GM23338 (cell line): Measurements from ENCODE around the gene NGEF. TPM values are rescaled to one million over a fixed set of nuclear protein-coding genes. Genes with fewer than 3 reads are reported as not detected.

Experiments used
- ATAC-seq: fragments of 200-7000 bp; cut with Tn5 transposase; 3 replicates; pipeline ENCODE4 v1.9.1; 2020
- DNase-seq: peaks from one replicate; pipeline ENCODE4 v3.0.0-alpha.2; 2015; ENCODE audit warnings: low spot score
- H2AFZ ChIP-seq: fragments of 200-600 bp; sonication (generic); 2 replicates; pipeline ENCODE4 v1.8.0; 2016; ENCODE audit warnings: antibody characterized with exemption, mild to moderate bottlenecking, moderate library complexity
- H3F3A ChIP-seq: fragments of 200-600 bp; sonication (generic); replicated peaks from 2 replicates; pipeline ENCODE4 v1.8.0; 2017; ENCODE audit warnings: antibody characterized with exemption, mixed run types, low read depth
- H3K27ac ChIP-seq: fragments of 200-600 bp; sonication (generic); 2 replicates; pipeline ENCODE4 v1.6.1; 2016; ENCODE audit warnings: low read depth
- H3K27me3 ChIP-seq: fragments of 200-600 bp; sonication (generic); 2 replicates; pipeline ENCODE4 v1.8.0; 2016; ENCODE audit warnings: mild to moderate bottlenecking, mixed run types, moderate library complexity; ENCODE audit not compliant: insufficient read depth
- H3K36me3 ChIP-seq: fragments of 200-600 bp; sonication (generic); 2 replicates; pipeline ENCODE4 v1.8.0; 2016; ENCODE audit warnings: mild to moderate bottlenecking; ENCODE audit not compliant: insufficient read depth
- H3K4me1 ChIP-seq: fragments of 200-600 bp; sonication (generic); 2 replicates; pipeline ENCODE4 v1.8.0; 2016; ENCODE audit warnings: mild to moderate bottlenecking, moderate library complexity; ENCODE audit not compliant: insufficient read depth
- H3K4me2 ChIP-seq: fragments of 200-600 bp; sonication (generic); 2 replicates; pipeline ENCODE4 v1.7.1; 2017; ENCODE audit warnings: mixed run types
- H3K4me3 ChIP-seq: fragments of 200-600 bp; sonication (generic); 2 replicates; pipeline ENCODE4 v1.6.1; 2016; ENCODE audit warnings: mixed run types
- H3K79me2 ChIP-seq: fragments of 200-600 bp; sonication (generic); replicated peaks from 2 replicates; pipeline ENCODE4 v1.8.0; 2017; ENCODE audit warnings: mild to moderate bottlenecking; ENCODE audit not compliant: insufficient read depth
- H3K9me2 ChIP-seq: fragments of 200-600 bp; sonication (generic); 2 replicates; pipeline ENCODE4 v1.8.0; 2017; ENCODE audit not compliant: insufficient read depth
- H4K20me1 ChIP-seq: fragments of 200-600 bp; sonication (generic); replicated peaks from 2 replicates; pipeline ENCODE4 v1.8.0; 2017; ENCODE audit warnings: mild to moderate bottlenecking; ENCODE audit not compliant: insufficient read depth
- H3K27ac Mint-ChIP-seq: 2 replicates; pipeline ENCODE4 v1.8.0; 2020; ENCODE audit warnings: inconsistent platforms, mild to moderate bottlenecking, moderate library complexity, mixed read lengths
- H3K27me3 Mint-ChIP-seq: 3 replicates; pipeline ENCODE4 v1.8.0; 2022; ENCODE audit warnings: low read depth, mild to moderate bottlenecking, moderate library complexity, mixed read lengths, inconsistent platforms; ENCODE audit not compliant: insufficient read depth, poor library complexity
- H3K36me3 Mint-ChIP-seq: 3 replicates; pipeline ENCODE4 v1.8.0; 2021; ENCODE audit warnings: low read depth, mild to moderate bottlenecking, inconsistent platforms, moderate library complexity, mixed read lengths
- H3K4me1 Mint-ChIP-seq: 3 replicates; pipeline ENCODE4 v1.8.0; 2020; ENCODE audit warnings: mild to moderate bottlenecking, inconsistent platforms, mixed read lengths
- H3K4me3 Mint-ChIP-seq: 3 replicates; pipeline ENCODE4 v1.8.0; 2021; ENCODE audit warnings: moderate library complexity, mild to moderate bottlenecking, inconsistent platforms, mixed read lengths
- H3K9me3 Mint-ChIP-seq: 3 replicates; pipeline ENCODE4 v1.8.0; 2020; ENCODE audit warnings: moderate library complexity, mild to moderate bottlenecking, inconsistent platforms, mixed read lengths
- CREB1 ChIP-seq: fragments of 250-450 bp; sonication (Bioruptor Pico); IDR thresholded peaks from 2 replicates; pipeline ENCODE4 v1.5.0; 2020; ENCODE audit warnings: low read depth, mild to moderate bottlenecking, moderate library complexity
- CTCF ChIP-seq, 2 experiments: fragments of 200-600 bp in 1 of 2; sonication (generic) in 1 of 2; conservative IDR thresholded peaks; 2 replicates each; pipeline versions ENCODE4 v1.5.1 to v1.6.1; 2016 to 2017; ENCODE audit warnings: antibody characterized with exemption in 2 of 2, low read depth in 2 of 2, mild to moderate bottlenecking in 2 of 2, moderate library complexity in 1 of 2
- ETS1 ChIP-seq: IDR thresholded peaks from 2 replicates; pipeline ENCODE4 v1.6.1; 2016; ENCODE audit warnings: antibody characterized with exemption
- EZH2 ChIP-seq: fragments of 200-600 bp; sonication (generic); IDR thresholded peaks from one replicate; pipeline ENCODE4 v1.8.0; 2017; ENCODE audit warnings: antibody characterized with exemption, mild to moderate bottlenecking, low read depth; ENCODE audit not compliant: unreplicated experiment
- EZH2phosphoT487 ChIP-seq: fragments of 200-600 bp; sonication (generic); IDR thresholded peaks from one replicate; pipeline ENCODE4 v1.8.1; 2018; ENCODE audit warnings: antibody characterized with exemption; ENCODE audit not compliant: unreplicated experiment
- NANOG ChIP-seq: IDR thresholded peaks from 2 replicates; pipeline ENCODE4 v1.6.1; 2016; ENCODE audit warnings: antibody characterized with exemption, borderline replicate concordance
- POLR2AphosphoS5 ChIP-seq: IDR thresholded peaks from 2 replicates; pipeline ENCODE4 v1.6.1; 2016; ENCODE audit warnings: antibody characterized with exemption, low read depth
- ZNF114 ChIP-seq: fragments of 250-450 bp; sonication (Bioruptor Pico); IDR thresholded peaks from 2 replicates; pipeline ENCODE4 v1.5.0; 2020; ENCODE audit warnings: mild to moderate bottlenecking, moderate library complexity
- ZNF331 ChIP-seq: fragments of 250-450 bp; sonication (Bioruptor Pico); IDR thresholded peaks from 2 replicates; pipeline ENCODE4 v1.5.0; 2020; ENCODE audit warnings: low read depth, mild to moderate bottlenecking, moderate library complexity
- ZNF462 ChIP-seq: fragments of 250-450 bp; sonication (Bioruptor Pico); IDR thresholded peaks from 2 replicates; pipeline ENCODE4 v1.5.0; 2020; ENCODE audit warnings: mild to moderate bottlenecking, moderate library complexity
- polyA plus RNA-seq: library from polyadenylated mRNA; unstranded; fragments of >200 nt; fragmentation: Nextera tagmentation; extraction: Ambion mirVana; gene quantifications from 2 replicates; pipeline ENCODE4 v1.2.1, GENCODE V29; 2016
- total RNA-seq: library from RNA; depleted of rRNA; stranded (reverse); fragments of >200 nt; shearing (Covaris generic); gene quantifications from 2 replicates; pipeline ENCODE4 v1.2.3, GENCODE V29; 2014

NGEF gene
- total and polyA plus RNA-seq, 2 experiments from 2014 or later: 1.8 to 5.4 TPM

- TF ChIP-seq POLR2AphosphoS5 (no peak), EZH2phosphoT487 (no peak), ZNF331 (CRISPR knock-in tag) (no peak), NANOG (no peak), CTCF (conservative IDR thresholded peaks at IDR 0.05; ENCODE audit: low read depth in 2 of 2) (no peak), ETS1 (no peak)
Observed at GRCh38 chr2:233042549-233042948, 29.5 kb upstream of the NGEF start (continued).

- Histone ChIP-seq H3K27me3 (no peaks in the 10 kb centered on the region), H3K79me2 (no peaks in the 10 kb centered on the region), H3K36me3 (no peaks in the 10 kb centered on the region), H3K4me3 (no peak overlapping the region), H3K9me2 (no peaks in the 10 kb centered on the region), H3K4me1 (no peaks in the 10 kb centered on the region), H3K27ac (no peak overlapping the region), H2AFZ (no peak overlapping the region), H4K20me1 (no peaks in the 10 kb centered on the region), H3F3A (no peaks in the 10 kb centered on the region), H3K4me2 (no peak overlapping the region)
- Mint-ChIP-seq H3K27me3 (peaks cover 3% of the 10 kb centered on the region), H3K4me3 (no peak overlapping the region), H3K27ac (no peak overlapping the region), H3K36me3 (no peaks in the 10 kb centered on the region; the same call in 2 of the 3 replicates), H3K9me3 (peaks cover 3% of the 10 kb centered on the region; the same call in 1 of the 3 replicates), H3K4me1 (no peaks in the 10 kb centered on the region)
- ATAC-seq: no peak
- DNase-seq: no peak
- TF ChIP-seq EZH2 (no peak), POLR2AphosphoS5 (no peak), EZH2phosphoT487 (no peak), ZNF462 (CRISPR knock-in tag) (no peak), ETS1 (no peak), CREB1 (no peak), ZNF331 (CRISPR knock-in tag) (no peak), NANOG (no peak), ZNF114 (no peak)
Observed at GRCh38 chr2:233041722-233042323, 28.8 kb upstream of the NGEF start.
